A549 (cell line): ENCODE measurements around the gene NEURL3.

ENCODE experiments used
- CEBPB ChIP-seq, 2 experiments: fragments of >200 bp in 1 of 2; sonication (Bioruptor Twin) in 1 of 2; formaldehyde crosslinking in 1 of 2; IDR thresholded peaks; 2 replicates each; pipeline ENCODE4 v1.6.1; 2012 to 2016
- EP300 ChIP-seq, 2 experiments: fragments of >200 bp; sonication (Bioruptor Twin); formaldehyde crosslinking; IDR thresholded peaks; 2 replicates in 1 of 2; 3 replicates in 1 of 2; pipeline ENCODE4 v1.6.1; 2016 to 2017
- HDAC2 ChIP-seq: fragments of 200-600 bp; sonication (generic); IDR thresholded peaks from 2 replicates; pipeline ENCODE4 v1.6.1; 2016
- JUNB ChIP-seq: fragments of >200 bp; sonication (Bioruptor Twin); formaldehyde crosslinking; IDR thresholded peaks from 2 replicates; pipeline ENCODE4 v1.6.1; 2016
- KDM5A ChIP-seq: fragments of 200-600 bp; sonication (generic); IDR thresholded peaks from 2 replicates; pipeline ENCODE4 v1.6.1; 2016; ENCODE audit warnings: antibody characterized with exemption, mild to moderate bottlenecking
- NR3C1 ChIP-seq: fragments of >200 bp; sonication (Bioruptor Twin); formaldehyde crosslinking; IDR thresholded peaks from 3 replicates; pipeline ENCODE4 v1.6.1; 2017
- POLR2A ChIP-seq: IDR thresholded peaks from 2 replicates; pipeline ENCODE4 v1.6.1; 2012; ENCODE audit warnings: mild to moderate bottlenecking, low read length
- RFX5 ChIP-seq: fragments of 450-650 bp; IDR thresholded peaks from 2 replicates; pipeline ENCODE4 v1.7.1; 2014; ENCODE audit warnings: antibody characterized with exemption, mild to moderate bottlenecking, moderate library complexity
- RNF2 ChIP-seq: fragments of 200-600 bp; sonication (generic); IDR thresholded peaks from 2 replicates; pipeline ENCODE4 v1.6.1; 2016; ENCODE audit warnings: low read depth, mild to moderate bottlenecking, antibody characterized with exemption, moderate library complexity, borderline replicate concordance
- SREBF2 ChIP-seq: fragments of 450-650 bp; IDR thresholded peaks from 2 replicates; pipeline ENCODE4 v1.6.1; 2014; ENCODE audit warnings: mild to moderate bottlenecking, moderate library complexity
- ZFP36 ChIP-seq: fragments of 450-650 bp; IDR thresholded peaks from 2 replicates; pipeline ENCODE4 v1.6.1; 2014; ENCODE audit warnings: borderline replicate concordance; ENCODE audit not compliant: partially characterized antibody
- TF ChIP-seq, protein P1 (sequence below): fragments of >200 bp; sonication (Bioruptor Twin); formaldehyde crosslinking; IDR thresholded peaks from 3 replicates; pipeline ENCODE4 v1.5.1; 2016
- TF ChIP-seq, protein P2 (sequence below): fragments of 200-600 bp; sonication (generic); IDR thresholded peaks from 2 replicates; pipeline ENCODE4 v1.6.1; 2016; ENCODE audit warnings: antibody characterized with exemption, mild to moderate bottlenecking, moderate library complexity
- TF ChIP-seq, protein P3 (sequence below): IDR thresholded peaks from 2 replicates; pipeline ENCODE4 v1.6.1; 2012

DNA sequence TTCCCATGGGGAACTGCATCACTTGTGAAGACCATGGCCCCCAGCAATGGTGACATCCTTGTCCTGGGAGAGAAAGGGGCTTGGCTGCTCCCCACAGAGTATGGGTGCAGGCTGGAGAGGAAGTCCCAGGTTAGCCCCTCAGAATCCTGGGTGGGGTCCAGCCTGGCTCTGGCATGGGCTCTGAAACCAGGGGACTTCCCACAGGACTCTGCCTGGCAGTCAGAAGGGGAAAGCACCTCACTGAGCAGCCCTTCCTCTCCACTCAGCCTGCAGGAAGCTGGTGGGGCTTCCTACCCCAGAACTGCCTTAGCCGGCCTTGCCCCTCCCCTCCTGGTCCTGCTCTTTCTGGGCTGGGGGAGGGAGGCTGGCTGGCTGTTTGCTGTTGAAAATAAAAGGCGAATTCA lies 3.7 kb downstream of the NEURL3 start:
- TF ChIP-seq, protein P1, sequence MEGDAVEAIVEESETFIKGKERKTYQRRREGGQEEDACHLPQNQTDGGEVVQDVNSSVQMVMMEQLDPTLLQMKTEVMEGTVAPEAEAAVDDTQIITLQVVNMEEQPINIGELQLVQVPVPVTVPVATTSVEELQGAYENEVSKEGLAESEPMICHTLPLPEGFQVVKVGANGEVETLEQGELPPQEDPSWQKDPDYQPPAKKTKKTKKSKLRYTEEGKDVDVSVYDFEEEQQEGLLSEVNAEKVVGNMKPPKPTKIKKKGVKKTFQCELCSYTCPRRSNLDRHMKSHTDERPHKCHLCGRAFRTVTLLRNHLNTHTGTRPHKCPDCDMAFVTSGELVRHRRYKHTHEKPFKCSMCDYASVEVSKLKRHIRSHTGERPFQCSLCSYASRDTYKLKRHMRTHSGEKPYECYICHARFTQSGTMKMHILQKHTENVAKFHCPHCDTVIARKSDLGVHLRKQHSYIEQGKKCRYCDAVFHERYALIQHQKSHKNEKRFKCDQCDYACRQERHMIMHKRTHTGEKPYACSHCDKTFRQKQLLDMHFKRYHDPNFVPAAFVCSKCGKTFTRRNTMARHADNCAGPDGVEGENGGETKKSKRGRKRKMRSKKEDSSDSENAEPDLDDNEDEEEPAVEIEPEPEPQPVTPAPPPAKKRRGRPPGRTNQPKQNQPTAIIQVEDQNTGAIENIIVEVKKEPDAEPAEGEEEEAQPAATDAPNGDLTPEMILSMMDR: no peak
- TF ChIP-seq POLR2A (no peak), EP300 (IDR thresholded peaks at IDR 0.05) (no peak), RFX5 (no peak), SREBF2 (no peak), HDAC2 (no peak), NR3C1 (no peak), ZFP36 (no peak), CEBPB (IDR thresholded peaks at IDR 0.05) (no peak), JUNB (no peak), RNF2 (no peak), KDM5A (no peak)
- TF ChIP-seq, protein P2, sequence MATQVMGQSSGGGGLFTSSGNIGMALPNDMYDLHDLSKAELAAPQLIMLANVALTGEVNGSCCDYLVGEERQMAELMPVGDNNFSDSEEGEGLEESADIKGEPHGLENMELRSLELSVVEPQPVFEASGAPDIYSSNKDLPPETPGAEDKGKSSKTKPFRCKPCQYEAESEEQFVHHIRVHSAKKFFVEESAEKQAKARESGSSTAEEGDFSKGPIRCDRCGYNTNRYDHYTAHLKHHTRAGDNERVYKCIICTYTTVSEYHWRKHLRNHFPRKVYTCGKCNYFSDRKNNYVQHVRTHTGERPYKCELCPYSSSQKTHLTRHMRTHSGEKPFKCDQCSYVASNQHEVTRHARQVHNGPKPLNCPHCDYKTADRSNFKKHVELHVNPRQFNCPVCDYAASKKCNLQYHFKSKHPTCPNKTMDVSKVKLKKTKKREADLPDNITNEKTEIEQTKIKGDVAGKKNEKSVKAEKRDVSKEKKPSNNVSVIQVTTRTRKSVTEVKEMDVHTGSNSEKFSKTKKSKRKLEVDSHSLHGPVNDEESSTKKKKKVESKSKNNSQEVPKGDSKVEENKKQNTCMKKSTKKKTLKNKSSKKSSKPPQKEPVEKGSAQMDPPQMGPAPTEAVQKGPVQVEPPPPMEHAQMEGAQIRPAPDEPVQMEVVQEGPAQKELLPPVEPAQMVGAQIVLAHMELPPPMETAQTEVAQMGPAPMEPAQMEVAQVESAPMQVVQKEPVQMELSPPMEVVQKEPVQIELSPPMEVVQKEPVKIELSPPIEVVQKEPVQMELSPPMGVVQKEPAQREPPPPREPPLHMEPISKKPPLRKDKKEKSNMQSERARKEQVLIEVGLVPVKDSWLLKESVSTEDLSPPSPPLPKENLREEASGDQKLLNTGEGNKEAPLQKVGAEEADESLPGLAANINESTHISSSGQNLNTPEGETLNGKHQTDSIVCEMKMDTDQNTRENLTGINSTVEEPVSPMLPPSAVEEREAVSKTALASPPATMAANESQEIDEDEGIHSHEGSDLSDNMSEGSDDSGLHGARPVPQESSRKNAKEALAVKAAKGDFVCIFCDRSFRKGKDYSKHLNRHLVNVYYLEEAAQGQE: no peak
- TF ChIP-seq, protein P3, sequence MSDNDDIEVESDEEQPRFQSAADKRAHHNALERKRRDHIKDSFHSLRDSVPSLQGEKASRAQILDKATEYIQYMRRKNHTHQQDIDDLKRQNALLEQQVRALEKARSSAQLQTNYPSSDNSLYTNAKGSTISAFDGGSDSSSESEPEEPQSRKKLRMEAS: no peak
